HG03064 (cell line): Measurements from ENCODE around the gene TSR1.
"Not testable (repeated sequence)": the region's sequence is repeated elsewhere in the genome, so short reads cannot be mapped to it uniquely, and the experiment has no call there.

Experiments used
- ATAC-seq: cut with Tn5 transposase; IDR thresholded peaks from one replicate; pipeline ENCODE4 v1.9.1; 2021; ENCODE audit warnings: low read depth; ENCODE audit not compliant: unreplicated experiment

The TSR1 gene

DNA sequence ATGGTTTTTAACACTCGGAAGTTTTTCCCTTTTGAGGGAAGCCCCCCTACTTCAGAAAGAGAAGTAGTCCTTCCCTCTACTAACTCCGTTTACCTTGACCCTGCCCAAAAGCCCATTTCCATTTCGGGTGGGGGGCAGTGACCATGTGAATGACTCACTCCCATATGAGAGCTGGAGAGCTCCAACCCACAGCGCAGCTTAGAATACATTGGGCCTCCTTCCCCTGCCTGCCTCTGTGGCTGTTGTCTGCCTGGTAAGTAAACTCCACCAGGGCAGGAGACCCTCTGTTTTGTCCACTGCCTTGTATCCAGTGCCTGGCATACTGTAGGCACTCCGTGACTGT, 2.0 kb upstream of the TSR1 start:
- ATAC-seq, result no peak

DNA sequence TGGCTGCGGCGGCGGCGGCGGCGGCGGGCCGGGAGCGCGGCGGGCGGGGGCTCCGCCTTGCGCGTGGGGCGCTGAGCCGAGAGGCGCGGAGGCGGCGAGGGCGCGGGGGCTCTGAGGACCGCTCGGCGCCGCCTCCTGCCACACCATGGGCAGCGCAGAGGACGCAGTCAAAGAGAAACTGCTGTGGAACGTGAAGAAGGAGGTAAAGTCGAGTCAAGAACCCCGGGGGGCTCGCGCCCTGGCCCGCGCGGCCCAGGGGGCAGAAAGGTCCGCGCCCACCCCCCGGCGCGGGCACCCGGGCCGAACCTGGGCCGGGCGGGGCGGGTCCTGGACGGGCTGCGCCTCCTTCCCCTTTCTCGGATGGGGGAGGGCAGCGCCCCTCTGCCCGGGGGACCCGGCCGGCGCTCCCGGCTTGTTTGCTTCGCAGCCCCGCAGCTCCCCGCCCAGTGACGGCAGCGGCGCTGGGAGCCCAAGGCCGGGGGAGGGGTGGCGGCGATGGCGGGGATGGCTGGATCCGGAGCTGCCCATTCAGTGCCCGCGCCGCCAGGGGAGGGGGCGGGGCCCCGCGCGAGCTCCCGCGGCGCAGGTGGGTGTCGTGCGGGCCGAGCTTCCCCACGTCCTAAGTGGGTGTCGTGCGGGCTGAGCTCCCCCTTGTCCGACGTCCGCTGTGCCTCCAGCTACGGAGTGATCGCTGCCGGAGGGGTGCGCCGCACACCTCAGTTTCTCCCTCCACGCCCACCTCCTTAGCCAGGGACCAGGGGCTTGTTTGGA, 1.5 kb upstream of the TSR1 start:
- no peak for ATAC-seq

DNA sequence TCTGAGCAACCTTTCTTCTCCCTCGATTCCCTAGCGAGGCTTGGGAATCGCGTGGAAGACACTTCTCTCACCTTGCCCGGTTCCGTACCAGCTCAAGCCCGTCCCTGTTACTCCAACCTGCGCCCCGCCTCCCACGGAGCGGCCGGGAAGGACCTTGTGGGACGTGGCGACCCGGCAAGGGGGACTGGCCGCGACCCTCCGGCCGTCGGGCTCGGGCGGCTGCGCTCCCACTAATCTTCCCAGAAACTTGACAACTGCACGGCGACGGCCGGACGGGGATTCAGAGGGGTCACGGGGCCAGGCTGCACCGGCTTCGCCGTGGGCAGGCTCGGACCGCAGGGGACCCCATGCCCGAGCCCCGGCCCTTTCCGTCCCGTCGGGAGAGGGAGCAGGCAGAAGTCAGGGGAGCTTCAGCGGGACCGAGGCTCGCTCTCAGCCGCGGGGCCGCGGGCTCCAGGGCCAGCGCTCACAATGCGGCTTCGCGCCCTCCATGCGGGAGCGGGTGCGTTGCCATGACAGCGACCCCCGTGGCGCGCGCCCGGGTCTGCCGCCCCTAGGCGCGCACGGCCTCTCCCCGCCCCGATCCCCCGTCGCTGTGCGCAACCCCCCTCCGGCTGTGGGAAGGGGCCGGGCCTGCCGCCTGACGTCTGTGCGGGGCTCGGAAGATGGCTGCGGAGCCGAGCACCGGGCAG, 741 bp upstream of the TSR1 start, which contains the start of gene SGSM2:
SGSM2 (plus strand) TSS at position 650 of the 692 bp plus-strand sequence. CDS start 188 bp downstream, outside the sequence.
- no peak for ATAC-seq

DNA sequence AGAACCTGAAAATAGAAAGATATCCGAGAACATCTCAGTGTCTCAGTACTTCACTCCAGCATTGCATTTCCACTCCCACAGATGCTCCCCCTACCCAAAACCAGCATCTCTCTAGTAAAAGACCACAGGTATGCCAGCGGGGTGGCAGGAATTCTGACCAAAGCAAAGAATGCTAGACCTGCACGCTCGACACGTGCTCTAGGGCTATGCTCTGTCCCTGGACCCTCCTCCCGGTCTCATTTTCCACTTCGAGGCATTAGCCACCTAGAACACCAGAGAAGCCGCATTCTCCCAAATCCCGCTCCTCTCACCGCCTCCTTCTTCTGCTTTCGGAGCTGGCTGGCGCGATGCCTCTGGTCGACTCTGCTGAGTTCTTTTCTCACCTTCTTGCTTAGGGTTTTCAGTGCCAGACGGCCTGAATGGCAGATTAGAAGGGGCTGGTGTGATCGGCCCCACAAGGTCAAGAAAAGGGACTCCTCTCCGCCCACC, 487 bp downstream of the TSR1 start:
- no peak for ATAC-seq

DNA sequence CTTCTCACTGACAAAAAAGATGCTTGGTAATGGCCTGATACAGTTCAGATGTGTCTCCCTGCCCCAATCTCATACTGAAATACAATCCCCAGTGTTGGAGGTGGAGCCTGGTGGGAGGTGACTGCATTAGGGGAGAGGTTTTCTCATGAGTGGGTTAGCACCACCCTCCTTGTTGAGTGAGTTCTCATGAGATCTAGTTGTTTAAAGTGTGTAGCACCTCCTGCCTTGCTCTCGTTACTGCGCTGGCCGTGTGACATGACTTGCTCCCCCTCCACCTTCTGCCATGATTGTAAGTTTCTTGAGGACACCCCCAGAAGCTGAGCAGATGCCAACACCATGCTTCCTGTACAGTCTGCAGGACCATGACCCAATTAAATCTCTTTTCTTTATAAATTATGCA, 5.0 kb downstream of the TSR1 start:
- no peak for ATAC-seq

DNA sequence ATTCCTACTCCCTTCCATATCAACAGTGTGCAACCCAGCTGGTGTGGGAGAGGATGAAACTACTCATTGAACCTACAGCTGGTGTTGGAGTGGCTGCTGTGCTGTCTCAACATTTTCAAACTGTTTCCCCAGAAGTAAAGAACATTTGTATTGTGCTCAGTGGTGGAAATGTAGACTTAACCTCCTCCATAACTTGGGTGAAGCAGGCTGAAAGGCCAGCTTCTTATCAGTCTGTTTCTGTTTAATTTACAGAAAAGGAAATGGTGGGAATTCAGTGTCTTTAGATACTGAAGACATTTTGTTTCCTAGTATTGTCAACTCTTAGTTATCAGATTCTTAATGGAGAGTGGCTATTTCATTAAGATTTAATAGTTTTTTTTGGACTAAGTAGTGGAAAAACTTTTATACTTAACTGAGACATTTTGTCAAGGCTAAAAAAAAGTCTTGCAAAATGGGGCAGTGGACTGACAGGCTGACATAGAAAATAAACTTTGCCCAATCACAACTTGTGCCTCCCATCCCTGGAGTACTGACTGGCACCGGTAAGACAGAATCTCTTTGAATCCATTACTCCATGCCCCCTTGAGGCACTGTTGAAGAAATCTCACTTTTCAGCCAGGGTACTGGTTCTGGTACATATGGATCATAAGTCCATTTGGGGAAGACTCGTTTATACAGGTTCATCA, 12.5 kb downstream of the TSR1 start:
- ATAC-seq, result no peak

DNA sequence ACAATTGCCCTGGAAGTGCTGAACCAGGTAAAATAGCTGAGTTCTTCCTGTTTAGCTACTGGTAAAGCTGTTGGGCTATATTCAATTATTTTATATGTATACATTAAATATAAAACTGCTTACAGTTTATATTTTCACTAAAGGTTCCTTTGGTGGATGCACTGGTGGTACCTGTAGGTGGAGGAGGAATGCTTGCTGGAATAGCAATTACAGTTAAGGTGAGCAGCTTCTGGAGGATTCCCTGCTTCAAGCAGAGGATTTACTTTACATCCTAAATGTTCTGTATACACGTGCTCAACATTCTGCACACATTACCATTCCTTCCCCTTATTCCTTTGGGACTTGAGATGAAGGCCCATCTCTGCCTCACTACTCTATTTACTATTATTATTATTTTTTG, 14.9 kb downstream of the TSR1 start:
- no peak for ATAC-seq

DNA sequence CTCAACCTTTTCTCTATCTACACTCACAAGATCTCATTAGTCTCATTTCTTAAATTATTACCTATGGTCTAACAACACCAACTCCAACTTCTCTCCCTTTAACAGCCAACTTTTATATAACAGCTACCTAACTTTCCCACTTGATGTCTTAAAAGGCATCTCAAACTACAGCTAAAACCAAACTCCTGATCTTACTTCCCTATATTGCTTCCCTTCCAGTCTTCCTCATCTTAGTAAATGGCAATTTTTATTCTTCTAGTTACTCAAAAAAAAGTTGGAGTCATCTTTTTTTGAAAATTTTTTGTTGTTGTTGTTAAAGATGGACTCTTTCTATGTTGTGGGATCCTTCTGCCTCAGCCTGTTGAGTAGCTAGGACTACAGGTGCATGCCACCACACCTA, 17.2 kb downstream of the TSR1 start:
- no peak for ATAC-seq

DNA sequence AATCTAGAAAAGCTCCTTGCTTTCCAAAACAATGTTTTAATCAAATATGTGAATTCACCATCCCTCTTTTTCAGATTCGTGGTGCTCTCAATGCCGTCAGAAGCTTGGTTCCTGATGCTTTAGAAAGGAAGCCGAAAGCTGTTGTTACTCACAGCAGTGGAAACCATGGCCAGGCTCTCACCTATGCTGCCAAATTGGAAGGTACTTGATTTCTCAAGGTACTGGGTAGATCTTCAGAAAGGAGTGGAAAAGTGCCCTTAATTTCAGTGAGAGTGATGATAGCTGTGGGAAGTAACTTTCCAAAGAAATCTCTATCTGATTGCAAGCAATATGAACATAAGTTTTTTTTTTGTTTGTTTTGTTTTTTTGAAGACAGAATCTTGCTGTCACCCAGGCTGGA, 18.5 kb downstream of the TSR1 start:
- no peak for ATAC-seq

DNA sequence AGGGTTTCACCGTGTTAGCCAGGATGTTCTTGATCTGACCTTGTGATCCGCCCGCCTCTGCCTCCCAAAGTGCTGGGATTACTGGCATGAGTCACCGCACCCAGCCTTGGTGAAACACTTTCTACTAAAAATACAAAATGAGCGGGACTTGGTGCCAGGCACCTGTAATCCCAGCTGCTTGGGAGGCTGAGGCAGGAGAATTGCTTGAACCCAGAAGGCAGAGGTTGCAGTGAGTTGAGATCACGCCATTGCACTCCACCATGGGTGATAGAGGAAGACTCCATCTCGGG, 19.4 kb downstream of the TSR1 start:
- ATAC-seq, result not testable (repeated sequence)

DNA sequence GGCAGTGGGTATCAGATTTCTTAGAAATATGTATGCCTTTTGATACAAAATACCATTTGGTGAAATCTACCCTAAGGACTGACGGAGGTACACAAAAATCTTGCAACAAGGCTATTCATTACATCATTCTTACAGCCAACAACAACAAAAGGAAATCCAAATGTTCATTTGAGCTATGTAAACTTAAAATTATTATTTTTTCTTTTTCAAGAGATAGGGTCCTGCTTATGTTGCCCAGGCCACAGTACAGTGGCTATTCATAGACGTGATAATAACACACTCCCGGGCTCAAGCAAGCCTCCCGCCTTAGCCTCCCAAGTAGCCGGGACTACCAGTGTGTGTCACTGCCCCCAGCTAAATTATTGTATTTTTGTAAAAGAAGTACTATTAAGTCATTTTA, 23.5 kb downstream of the TSR1 start:
- no peak for ATAC-seq

DNA sequence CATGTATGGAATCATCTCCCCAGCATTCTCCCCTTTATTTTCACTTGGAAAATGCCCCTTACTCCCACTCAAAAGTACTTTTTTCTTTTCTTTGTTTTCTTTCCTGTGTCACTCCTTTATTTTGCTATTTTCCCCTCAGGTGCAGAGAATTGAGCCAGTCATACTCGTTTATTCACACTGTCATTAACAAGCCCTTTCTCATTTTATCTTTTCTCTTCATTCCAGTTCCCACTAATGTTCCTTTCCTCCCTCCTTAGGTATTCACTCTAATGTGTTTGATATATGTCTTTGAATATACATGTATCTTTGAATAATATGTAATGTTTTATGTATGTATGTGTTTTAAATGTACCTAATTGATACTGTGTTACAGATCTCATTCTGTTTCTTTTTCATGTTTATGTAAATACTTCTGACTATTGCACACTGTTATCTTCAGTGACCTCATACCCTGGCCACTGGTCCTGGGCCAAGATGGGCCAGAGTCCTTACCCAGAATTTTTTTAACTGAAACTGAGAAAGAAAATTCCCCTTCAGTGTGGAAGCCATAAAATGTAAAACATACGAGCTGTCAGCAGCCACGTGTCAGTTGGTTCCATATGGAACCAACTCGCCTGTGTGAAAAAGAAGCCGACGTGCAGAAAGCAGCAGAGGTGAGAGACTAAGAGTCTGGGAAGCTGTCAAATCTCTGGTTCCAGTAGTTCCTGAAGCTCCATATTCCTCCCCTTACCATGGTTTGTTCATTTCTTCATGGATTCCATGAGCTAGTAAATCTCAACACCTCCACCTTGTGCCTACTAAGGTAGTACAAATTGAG, 26.7 kb downstream of the TSR1 start:
- no peak for ATAC-seq

DNA sequence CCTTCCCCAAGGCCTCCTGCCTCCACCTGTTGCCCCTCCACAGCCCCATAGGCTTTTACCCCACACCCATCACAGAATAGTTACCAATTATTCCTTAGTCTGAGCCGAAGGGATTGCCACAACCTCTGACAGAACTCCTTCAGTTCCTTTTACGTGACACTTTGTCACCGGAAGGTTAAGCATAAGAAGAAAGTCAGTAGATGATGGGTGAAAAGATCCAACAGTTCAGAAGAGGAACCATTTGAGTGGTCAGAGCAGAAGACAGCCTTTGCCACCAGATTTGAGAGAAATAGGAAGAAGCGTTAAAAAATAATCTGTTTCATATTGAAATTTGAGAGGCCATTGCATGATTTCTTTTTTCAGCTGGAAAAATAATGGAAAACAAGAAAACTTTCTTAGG, 31.3 kb downstream of the TSR1 start:
- ATAC-seq, result no peak

DNA sequence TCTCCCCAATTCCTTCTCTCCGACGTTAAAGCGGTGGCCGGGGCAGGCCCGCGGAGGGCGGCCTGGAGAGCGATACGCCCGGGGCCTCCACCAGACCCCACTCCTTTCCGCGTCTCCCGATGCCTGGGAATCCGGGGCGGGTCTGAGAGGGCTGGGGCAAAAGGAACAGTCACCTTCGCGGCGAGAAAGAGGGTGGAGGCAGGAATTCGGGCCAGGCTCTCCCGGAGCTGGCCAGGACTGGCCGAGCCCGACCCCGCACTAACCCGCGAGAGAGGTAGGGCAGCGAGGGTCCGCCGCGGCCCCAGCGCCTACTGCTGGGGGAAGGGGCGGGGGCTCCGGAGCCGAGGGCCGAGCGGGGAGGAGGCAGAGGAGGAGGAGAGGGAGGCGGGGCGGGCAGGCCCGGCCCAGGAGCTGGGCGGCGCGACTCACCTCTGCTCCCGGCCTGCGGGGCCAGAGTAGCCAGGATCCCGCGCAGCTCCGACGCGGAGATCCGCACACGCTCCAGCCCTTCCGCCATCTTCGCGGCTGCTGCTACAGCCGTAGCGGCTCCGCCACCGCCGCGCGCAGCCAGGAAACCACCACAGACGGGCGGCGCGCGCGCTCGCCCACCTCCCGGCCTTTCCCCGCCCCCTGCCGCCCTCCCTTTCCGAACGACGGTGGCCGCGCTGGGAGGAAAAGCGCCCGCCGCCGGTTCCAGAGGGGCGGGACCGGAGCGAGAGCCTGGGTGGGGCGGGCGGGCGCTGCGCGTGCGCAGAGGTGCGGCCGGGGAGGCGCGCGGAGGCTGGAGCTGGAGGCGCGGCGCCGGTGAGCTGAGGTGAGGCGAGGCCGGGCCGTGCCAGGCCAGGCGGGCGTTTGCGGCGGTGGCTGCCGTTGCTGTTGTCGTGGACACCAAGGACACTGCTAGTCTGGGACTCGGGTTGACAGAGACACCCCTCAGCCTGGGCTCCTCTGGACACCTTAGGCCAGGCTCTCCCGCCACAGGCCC, 32.8 kb downstream of the TSR1 start, which contains the start of the genes SMG6 and SRR:
SMG6 (minus strand) TSS at position 582 of the 985 bp plus-strand sequence; CDS start at position 517, 65 bp downstream.
SRR (plus strand) TSS at position 747 of the 985 bp plus-strand sequence. CDS start 11,611 bp downstream, outside the sequence.
- peak; percentile 73 for ATAC-seq

DNA sequence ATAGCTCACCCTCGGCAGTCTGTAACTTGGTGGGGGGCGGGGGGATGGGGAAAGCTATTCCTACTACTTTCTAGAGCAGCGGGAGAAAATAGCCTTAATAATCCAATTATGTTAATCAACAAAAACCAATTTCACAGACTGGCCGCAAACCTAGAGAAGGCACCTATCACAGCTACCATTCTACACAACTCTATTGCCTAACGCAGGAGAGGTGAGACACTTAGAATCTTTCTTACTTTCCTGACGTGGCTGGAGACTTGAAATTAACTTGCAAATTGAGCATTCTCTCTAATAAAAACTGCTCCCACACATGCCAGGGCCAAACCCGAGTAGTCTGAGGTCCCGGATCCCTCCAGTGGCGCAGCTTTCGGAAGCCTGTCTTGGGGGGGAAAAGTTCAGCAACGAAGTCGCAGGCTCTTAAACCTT, 33.5 kb downstream of the TSR1 start:
- ATAC-seq, result peak; percentile 30

DNA sequence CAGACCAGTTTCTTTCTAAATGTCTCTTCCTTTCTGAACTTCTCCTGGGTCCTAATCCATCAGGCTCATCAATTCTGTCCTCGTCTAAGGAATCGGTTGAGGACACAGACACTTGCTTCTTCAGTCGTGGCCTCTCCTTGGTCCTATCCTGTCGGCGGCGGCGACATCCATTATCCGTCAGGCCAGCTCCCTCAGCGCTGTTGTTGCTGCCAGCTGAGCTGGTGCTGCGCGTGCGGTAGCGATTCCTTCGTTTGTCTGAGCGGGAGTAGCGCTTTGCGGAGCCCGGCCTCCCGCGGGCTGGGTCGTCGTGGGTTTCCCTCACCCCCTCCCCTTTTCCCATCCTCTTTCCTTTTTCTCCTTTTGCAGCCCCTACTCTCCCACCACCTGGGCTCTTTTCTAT, 36.5 kb downstream of the TSR1 start:
- ATAC-seq, result no peak

DNA sequence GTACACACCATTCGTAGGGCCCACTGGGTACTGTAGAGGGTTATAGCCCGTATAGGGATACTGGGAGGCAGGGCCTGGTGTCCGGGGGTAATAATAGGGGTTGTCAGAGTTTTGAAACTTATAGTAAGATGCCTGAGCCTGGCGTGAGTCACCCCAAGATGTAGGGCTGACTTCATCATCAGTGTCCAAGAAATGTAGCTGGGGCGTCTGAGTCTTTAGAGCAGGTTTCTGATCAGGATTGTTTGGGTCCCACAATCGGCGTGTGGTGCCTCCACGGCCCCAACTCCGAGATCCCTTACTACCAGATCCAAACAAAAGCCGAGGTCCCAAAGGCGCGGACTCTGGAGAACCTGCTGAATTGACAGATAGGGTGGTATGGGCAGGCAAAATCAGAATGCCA, 37.1 kb downstream of the TSR1 start:
- no peak for ATAC-seq

DNA sequence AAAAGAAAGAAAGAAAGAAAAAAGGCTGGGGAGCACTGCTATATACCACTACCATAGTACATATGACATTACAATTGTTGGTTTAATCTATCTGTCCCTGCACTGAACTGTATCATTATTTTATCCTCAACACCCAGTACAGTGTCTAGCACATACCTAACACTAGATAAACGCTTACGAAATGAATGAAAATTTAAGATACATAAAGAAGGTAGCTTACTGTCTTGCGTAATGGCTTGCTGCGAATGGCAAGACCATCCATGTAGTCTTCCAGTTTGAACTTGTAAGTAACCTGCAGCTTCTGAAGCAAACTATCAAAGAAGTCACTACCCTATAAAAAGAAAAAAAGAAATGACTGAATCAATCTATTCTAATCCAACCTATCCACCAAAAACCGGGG, 39.2 kb downstream of the TSR1 start:
- ATAC-seq, result no peak

DNA sequence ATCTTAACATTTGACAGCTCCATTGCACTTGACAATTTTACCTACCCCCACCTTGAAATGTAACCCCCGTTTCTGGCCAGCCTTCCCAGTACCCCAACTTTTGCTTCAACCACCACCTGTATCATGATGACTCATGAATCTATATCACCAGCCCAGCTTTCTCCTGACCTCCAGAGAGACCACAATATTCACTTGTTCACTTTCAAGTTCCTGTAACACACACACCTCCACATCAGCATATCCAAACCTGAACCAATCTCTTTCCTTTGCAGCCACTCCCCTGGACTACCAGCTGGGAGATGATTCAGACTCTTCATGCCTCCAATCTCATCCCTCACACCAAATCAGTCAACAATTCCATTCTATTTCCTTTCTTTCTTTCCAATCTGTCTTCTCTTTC, 40.7 kb downstream of the TSR1 start:
- no peak for ATAC-seq
